HCT116 (cell line): Measurements from ENCODE around the gene HOXD8.

Source experiments
- ATF3 ChIP-seq: IDR thresholded peaks from 2 replicates; pipeline ENCODE4 v1.6.1; 2012
- CTCF ChIP-seq, 3 experiments: fragments of 200-600 bp in 1 of 3; sonication (generic) in 1 of 3; IDR thresholded peaks in 2 of 3; conservative IDR thresholded peaks in 1 of 3; 2 replicates each; pipeline ENCODE4 v1.5.1; 2012 to 2017; ENCODE audit warnings: low read depth in 2 of 3, low read length in 2 of 3, antibody characterized with exemption in 1 of 3, borderline replicate concordance in 1 of 3, control low read depth in 1 of 3, mild to moderate bottlenecking in 1 of 3, mixed read lengths in 1 of 3, mixed run types in 1 of 3, moderate library complexity in 1 of 3; ENCODE audit not compliant: insufficient read depth in 1 of 3
- EZH2 ChIP-seq: fragments of 200-600 bp; sonication (generic); IDR thresholded peaks from 2 replicates; pipeline ENCODE4 v1.6.1; 2017; ENCODE audit warnings: antibody characterized with exemption, mixed run types
- POLR2A ChIP-seq: IDR thresholded peaks from 2 replicates; pipeline ENCODE4 v1.7.0; 2011; ENCODE audit warnings: borderline replicate concordance; ENCODE audit not compliant: insufficient read depth, insufficient read length; ENCODE audit errors: extremely low read depth
- RAD21 ChIP-seq: IDR thresholded peaks from 2 replicates; pipeline ENCODE4 v1.6.1; 2012; ENCODE audit warnings: low read depth, mild to moderate bottlenecking
- SRF ChIP-seq: IDR thresholded peaks from 2 replicates; pipeline ENCODE4 v1.6.1; 2012; ENCODE audit warnings: low read depth
- ZNF274 ChIP-seq: fragments of 200-500 bp; sonication (Bioruptor generic); IDR thresholded peaks from 2 replicates; pipeline ENCODE4 v1.6.1; 2014; ENCODE audit warnings: mild to moderate bottlenecking, low read depth, low read length, inconsistent platforms

- no peak for TF ChIP-seq EZH2
- no peak for TF ChIP-seq CTCF (IDR thresholded peaks at IDR 0.05 in 2 of 3, conservative IDR thresholded peaks at IDR 0.05 in 1 of 3; ENCODE audit: borderline replicate concordance in 1 of 3, insufficient read depth in 1 of 3, low read depth in 2 of 3, low read length in 2 of 3)
- no peak for TF ChIP-seq ATF3
- no peak for TF ChIP-seq ZNF274
- TF ChIP-seq POLR2A, result no peak
- no peak for TF ChIP-seq SRF
- TF ChIP-seq RAD21, result no peak
Observed at GRCh38 chr2:176124947-176125771, 4.3 kb upstream of the HOXD8 start.
